HepG2 (cell line): Measurements from ENCODE around the gene ARHGEF1. TPM values are rescaled to one million over a fixed set of nuclear protein-coding genes. Genes with fewer than 3 reads are reported as not detected.
A peak's percentile ranks its signal among the peaks of the same experiment; 100 is the strongest.

Experiments used
- AKAP8 ChIP-seq: sonication (generic); formaldehyde crosslinking; IDR thresholded peaks from 2 replicates; pipeline ENCODE4 v1.5.1; 2020; ENCODE audit warnings: mild to moderate bottlenecking, missing genetic modification reagents
- GABPA ChIP-seq, 2 experiments: IDR thresholded peaks; 2 replicates each; pipeline ENCODE4 v1.6.1; 2011 to 2016; ENCODE audit warnings: low read depth in 2 of 2, low read length in 1 of 2, missing biosample characterization in 1 of 2, missing genetic modification characterization in 1 of 2
- HNF4A ChIP-seq: sonication (generic); formaldehyde crosslinking; IDR thresholded peaks from 2 replicates; pipeline ENCODE4 v1.4.0; 2020; ENCODE audit warnings: missing genetic modification reagents
- MAZ ChIP-seq, 2 experiments: sonication (generic) in 1 of 2; formaldehyde crosslinking in 1 of 2; IDR thresholded peaks; 2 replicates each; pipeline versions ENCODE4 v1.5.0 to v1.6.1; 2012 to 2020; ENCODE audit warnings: low read depth in 2 of 2, mild to moderate bottlenecking in 2 of 2, borderline replicate concordance in 1 of 2, improper control_type of control experiment in 1 of 2, low read length in 1 of 2, missing genetic modification reagents in 1 of 2, moderate library complexity in 1 of 2
- PAX8 ChIP-seq: sonication (generic); formaldehyde crosslinking; IDR thresholded peaks from 2 replicates; pipeline ENCODE4 v1.8.0; 2022; ENCODE audit warnings: mild to moderate bottlenecking, missing genetic modification reagents, borderline replicate concordance
- SPEN ChIP-seq: sonication (generic); formaldehyde crosslinking; IDR thresholded peaks from 2 replicates; pipeline ENCODE4 v1.5.1; 2020; ENCODE audit warnings: low read depth, mild to moderate bottlenecking, missing genetic modification reagents
- USF2 ChIP-seq, 2 experiments: sonication (generic) in 1 of 2; formaldehyde crosslinking in 1 of 2; IDR thresholded peaks; 2 replicates each; pipeline versions ENCODE4 v1.5.1 to v1.6.1; 2011 to 2020; ENCODE audit warnings: borderline replicate concordance in 1 of 2, low read depth in 1 of 2, low read length in 1 of 2, mild to moderate bottlenecking in 1 of 2, missing genetic modification reagents in 1 of 2, moderate library complexity in 1 of 2
- ZBTB7A ChIP-seq: sonication (generic); formaldehyde crosslinking; IDR thresholded peaks from 2 replicates; pipeline ENCODE4 v1.8.0; 2022; ENCODE audit warnings: mild to moderate bottlenecking, missing genetic modification reagents
- ZNF687 ChIP-seq: sonication (generic); formaldehyde crosslinking; IDR thresholded peaks from 2 replicates; pipeline ENCODE4 v1.5.1; 2020; ENCODE audit warnings: mild to moderate bottlenecking, missing genetic modification reagents, moderate library complexity
- polyA plus RNA-seq, 8 experiments: library from polyadenylated mRNA; depleted of rRNA in 3 of 8; stranded (reverse) in 7 of 8; unstranded in 1 of 8; fragments of >200 nt; fragmentation: Illumina TruSeq in 4 of 8; extraction: Trizol in 4 of 8; gene quantifications; 2 replicates each; pipeline versions ENCODE4 v1.2.1 to v1.2.3, GENCODE V29; 2011 to 2016; ENCODE audit warnings: low read depth in 4 of 8, missing spikeins in 1 of 8, mixed read lengths in 1 of 8; ENCODE audit not compliant: insufficient read depth in 1 of 8
- total RNA-seq, 5 experiments: library from RNA; depleted of rRNA; stranded (reverse); fragments of >200 nt; fragmentation: Illumina TruSeq; extraction: Trizol; gene quantifications; 2 replicates each; pipeline ENCODE4 v1.2.3, GENCODE V29; 2016; ENCODE audit warnings: low read depth in 1 of 5
- TF ChIP-seq, protein P1 (sequence below): sonication (generic); formaldehyde crosslinking; IDR thresholded peaks from 2 replicates; pipeline ENCODE4 v1.4.0; 2020; ENCODE audit warnings: mild to moderate bottlenecking, missing genetic modification reagents
- TF ChIP-seq, protein P2 (sequence below): sonication (generic); formaldehyde crosslinking; IDR thresholded peaks from 2 replicates; pipeline ENCODE4 v1.4.0; 2020; ENCODE audit warnings: missing genetic modification reagents

Gene ARHGEF1
- total and polyA plus RNA-seq, 2 of the 13 experiments (the other 11 are each of a cell fraction or from before 2014, with no cell fraction given): 33.7 to 34.7 TPM

- TF ChIP-seq ZNF687 (CRISPR knock-in tag) (peak; percentile 54), MAZ (IDR thresholded peaks at IDR 0.05; ENCODE audit: borderline replicate concordance, low read depth, low read length) (no peak), MAZ (CRISPR knock-in tag; IDR thresholded peaks at IDR 0.05; ENCODE audit: low read depth) (no peak), GABPA (IDR thresholded peaks at IDR 0.05; ENCODE audit: low read depth, low read length) (peak; percentile 21; the same call in 1 of the 2 replicates), GABPA (CRISPR knock-in tag; IDR thresholded peaks at IDR 0.05; ENCODE audit: low read depth) (peak; percentile 77), AKAP8 (no peak), SPEN (CRISPR knock-in tag) (no peak), HNF4A (peak; percentile 47), PAX8 (CRISPR knock-in tag) (no peak), ZBTB7A (CRISPR knock-in tag) (0 out of 2 replicates have a peak, but pooled peaks have one; percentile 61), USF2 (IDR thresholded peaks at IDR 0.05; ENCODE audit: low read depth, low read length) (no peak), USF2 (CRISPR knock-in tag; IDR thresholded peaks at IDR 0.05; ENCODE audit: borderline replicate concordance) (no peak)
- TF ChIP-seq, protein P1, sequence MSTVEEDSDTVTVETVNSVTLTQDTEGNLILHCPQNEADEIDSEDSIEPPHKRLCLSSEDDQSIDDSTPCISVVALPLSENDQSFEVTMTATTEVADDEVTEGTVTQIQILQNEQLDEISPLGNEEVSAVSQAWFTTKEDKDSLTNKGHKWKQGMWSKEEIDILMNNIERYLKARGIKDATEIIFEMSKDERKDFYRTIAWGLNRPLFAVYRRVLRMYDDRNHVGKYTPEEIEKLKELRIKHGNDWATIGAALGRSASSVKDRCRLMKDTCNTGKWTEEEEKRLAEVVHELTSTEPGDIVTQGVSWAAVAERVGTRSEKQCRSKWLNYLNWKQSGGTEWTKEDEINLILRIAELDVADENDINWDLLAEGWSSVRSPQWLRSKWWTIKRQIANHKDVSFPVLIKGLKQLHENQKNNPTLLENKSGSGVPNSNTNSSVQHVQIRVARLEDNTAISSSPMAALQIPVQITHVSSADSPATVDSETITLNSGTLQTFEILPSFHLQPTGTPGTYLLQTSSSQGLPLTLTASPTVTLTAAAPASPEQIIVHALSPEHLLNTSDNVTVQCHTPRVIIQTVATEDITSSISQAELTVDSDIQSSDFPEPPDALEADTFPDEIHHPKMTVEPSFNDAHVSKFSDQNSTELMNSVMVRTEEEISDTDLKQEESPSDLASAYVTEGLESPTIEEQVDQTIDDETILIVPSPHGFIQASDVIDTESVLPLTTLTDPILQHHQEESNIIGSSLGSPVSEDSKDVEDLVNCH: no peak
- TF ChIP-seq, protein P2, sequence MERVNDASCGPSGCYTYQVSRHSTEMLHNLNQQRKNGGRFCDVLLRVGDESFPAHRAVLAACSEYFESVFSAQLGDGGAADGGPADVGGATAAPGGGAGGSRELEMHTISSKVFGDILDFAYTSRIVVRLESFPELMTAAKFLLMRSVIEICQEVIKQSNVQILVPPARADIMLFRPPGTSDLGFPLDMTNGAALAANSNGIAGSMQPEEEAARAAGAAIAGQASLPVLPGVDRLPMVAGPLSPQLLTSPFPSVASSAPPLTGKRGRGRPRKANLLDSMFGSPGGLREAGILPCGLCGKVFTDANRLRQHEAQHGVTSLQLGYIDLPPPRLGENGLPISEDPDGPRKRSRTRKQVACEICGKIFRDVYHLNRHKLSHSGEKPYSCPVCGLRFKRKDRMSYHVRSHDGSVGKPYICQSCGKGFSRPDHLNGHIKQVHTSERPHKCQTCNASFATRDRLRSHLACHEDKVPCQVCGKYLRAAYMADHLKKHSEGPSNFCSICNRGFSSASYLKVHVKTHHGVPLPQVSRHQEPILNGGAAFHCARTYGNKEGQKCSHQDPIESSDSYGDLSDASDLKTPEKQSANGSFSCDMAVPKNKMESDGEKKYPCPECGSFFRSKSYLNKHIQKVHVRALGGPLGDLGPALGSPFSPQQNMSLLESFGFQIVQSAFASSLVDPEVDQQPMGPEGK (CRISPR knock-in tag): peak; percentile 26; the same call in 1 of the 2 replicates
Observed at GRCh38 chr19:41893899-41894298, 10.9 kb downstream of the ARHGEF1 start (continued).
